GM19099 (cell line): ENCODE measurements around the gene TAS2R43.

Source experiments
- POLR2A ChIP-seq: IDR thresholded peaks from 3 replicates; pipeline ENCODE4 v1.6.1; 2011; ENCODE audit warnings: low read depth; ENCODE audit not compliant: insufficient read length; ENCODE audit errors: extremely low read depth

Gene TAS2R43

GRCh38 chr12:11092128-11092527 is at the start of gene TAS2R43:
TAS2R43 (minus strand) TSS chr12:11092313; CDS start chr12:11092229, 84 bp downstream.
- TF ChIP-seq POLR2A: no peak

- no peak for TF ChIP-seq POLR2A
Measured at GRCh38 chr12:11136075-11136474, 44.0 kb upstream of the TAS2R43 start.

- TF ChIP-seq POLR2A: no peak
Measured at GRCh38 chr12:11134305-11134704, 42.2 kb upstream of the TAS2R43 start, which contains the start of gene TAS2R30. TAS2R30 (minus strand) TSS chr12:11134644; CDS start chr12:11134244, 400 bp downstream.

GRCh38 chr12:11133816-11134215 is 41.7 kb upstream of the TAS2R43 start:
- TF ChIP-seq POLR2A: no peak

GRCh38 chr12:11133162-11133561 is 41.0 kb upstream of the TAS2R43 start:
- TF ChIP-seq POLR2A: no peak

GRCh38 chr12:11130999-11131398 is 38.9 kb upstream of the TAS2R43 start:
- TF ChIP-seq POLR2A: no peak

GRCh38 chr12:11130382-11130781 is 38.3 kb upstream of the TAS2R43 start:
- TF ChIP-seq POLR2A: no peak

- TF ChIP-seq POLR2A: no peak
Measured at GRCh38 chr12:11108862-11109261, 16.7 kb upstream of the TAS2R43 start.

- TF ChIP-seq POLR2A: no peak
Measured at GRCh38 chr12:11107719-11108118, 15.6 kb upstream of the TAS2R43 start.

- no peak for TF ChIP-seq POLR2A
Measured at GRCh38 chr12:11106288-11106687, 14.2 kb upstream of the TAS2R43 start.

GRCh38 chr12:11105546-11105945 is 13.4 kb upstream of the TAS2R43 start:
- no peak for TF ChIP-seq POLR2A

- TF ChIP-seq POLR2A: no peak
Measured at GRCh38 chr12:11089246-11089645, 2.9 kb downstream of the TAS2R43 start.

GRCh38 chr12:11085419-11085818 is 6.7 kb downstream of the TAS2R43 start:
- TF ChIP-seq POLR2A: no peak

GRCh38 chr12:11081987-11082386 is 10.1 kb downstream of the TAS2R43 start:
- no peak for TF ChIP-seq POLR2A

GRCh38 chr12:11078246-11078645 is 13.9 kb downstream of the TAS2R43 start:
- TF ChIP-seq POLR2A: no peak

- TF ChIP-seq POLR2A: no peak
Measured at GRCh38 chr12:11075642-11076041, 16.5 kb downstream of the TAS2R43 start.

- TF ChIP-seq POLR2A: no peak
Measured at GRCh38 chr12:11071414-11071813, 20.7 kb downstream of the TAS2R43 start.
